K562 (cell line): Measurements from ENCODE around the gene EDEM2. TPM values are rescaled to one million over a fixed set of nuclear protein-coding genes. Genes with fewer than 3 reads are reported as not detected.
"Not testable (repeated sequence)": the region's sequence is repeated elsewhere in the genome, so short reads cannot be mapped to it uniquely, and the experiment has no call there.

Source experiments
- ATAC-seq: fragments of 200-7000 bp; cut with Tn5 transposase; 3 replicates; pipeline ENCODE4 v1.9.1; 2020; ENCODE audit warnings: moderate library complexity
- BruUV-seq: library from RNA; stranded (reverse); fragments of 400-500 nt; replicated peaks from 2 replicates; lab custom pipeline; 2021; lab: Mats Ljungman, UMichigan
- CTCF ChIA-PET: fragments of 300-600 bp; formaldehyde crosslinking; extraction: SDS; loops from one replicate; lab custom pipeline; 2021; ENCODE audit warnings: low intra/inter-chr PET ratio; lab: Yijun Ruan, JAX
- POLR2A ChIA-PET: fragments of 300-600, 350-650 bp; sonication (Branson Sonifier 250); formaldehyde crosslinking; extraction: SDS; loops from one replicate; lab custom pipeline; 2021; ENCODE audit warnings: antibody characterized with exemption, inconsistent platforms; lab: Yijun Ruan, JAX
- DNase-seq, 4 experiments: peaks; one replicate each; pipeline versions ENCODE4 v3.0.0 to v3.0.0-alpha.2; 2011 to 2018; ENCODE audit warnings: low spot score in 3 of 4, mixed read lengths in 3 of 4; ENCODE audit errors: extremely low read depth in 1 of 4
- FAIRE-seq: peaks from 2 replicates; lab custom pipeline; 2011; peaks lifted over from hg19 to GRCh38; lab: Jason Lieb, UNC
- H2AFZ ChIP-seq: 2 replicates; pipeline ENCODE4 v1.6.0; 2011; ENCODE audit warnings: low read depth, low read length, control low read depth, inconsistent platforms
- H3K27ac ChIP-seq: fragments of 200-600 bp; 3 replicates; pipeline ENCODE4 v1.8.0; 2011; ENCODE audit warnings: low read depth, mild to moderate bottlenecking, control low read depth, inconsistent platforms, low read length, moderate library complexity, mixed read lengths; ENCODE audit errors: extremely low read depth
- H3K27me3 ChIP-seq, 2 experiments: fragments of 300-600 bp in 1 of 2; 2 replicates in 1 of 2; 3 replicates in 1 of 2; pipeline versions ENCODE4 v1.6.0 to v1.8.0; 2011; ENCODE audit warnings: inconsistent platforms in 2 of 2, low read length in 2 of 2, mild to moderate bottlenecking in 1 of 2, mixed read lengths in 1 of 2, moderate library complexity in 1 of 2; ENCODE audit not compliant: control insufficient read depth in 2 of 2, insufficient read depth in 2 of 2
- H3K36me3 ChIP-seq: fragments of 300-600 bp; 3 replicates; pipeline ENCODE4 v1.8.0; 2011; ENCODE audit warnings: mild to moderate bottlenecking, low read length, inconsistent platforms; ENCODE audit not compliant: control insufficient read depth, insufficient read depth
- H3K4me1 ChIP-seq, 2 experiments: fragments of 200-600 bp in 1 of 2; replicated peaks in 1 of 2; 2 replicates in 1 of 2; 3 replicates in 1 of 2; pipeline versions ENCODE4 v1.5.1 to v1.8.0; 2011; ENCODE audit warnings: inconsistent platforms in 2 of 2, low read length in 2 of 2, mild to moderate bottlenecking in 1 of 2, mixed read lengths in 1 of 2, moderate library complexity in 1 of 2; ENCODE audit not compliant: control insufficient read depth in 2 of 2, insufficient read depth in 2 of 2
- H3K4me2 ChIP-seq: 2 replicates; pipeline ENCODE4 v1.6.1; 2011; ENCODE audit warnings: low read length, control low read depth, inconsistent platforms, mixed read lengths; ENCODE audit not compliant: insufficient read depth
- H3K4me3 ChIP-seq: fragments of 200-600 bp; sonication (generic), shearing (Covaris generic); 2 replicates; pipeline ENCODE4 v1.5.1; 2016; ENCODE audit warnings: control low read depth, inconsistent platforms
- H3K79me2 ChIP-seq: fragments of 200-600 bp; 3 replicates; pipeline ENCODE4 v1.8.0; 2011; ENCODE audit warnings: low read length, inconsistent platforms; ENCODE audit not compliant: control insufficient read depth, insufficient read depth
- H3K9ac ChIP-seq, 2 experiments: 2 replicates each; pipeline versions ENCODE4 v1.6.0 to v1.6.1; 2011; ENCODE audit warnings: low read depth in 2 of 2, low read length in 2 of 2, control low read depth in 1 of 2, inconsistent platforms in 1 of 2, mild to moderate bottlenecking in 1 of 2, mixed read lengths in 1 of 2; ENCODE audit not compliant: insufficient read depth in 1 of 2
- H3K9me1 ChIP-seq: one replicate; pipeline ENCODE4 v1.6.0; 2011; ENCODE audit warnings: inconsistent platforms, mild to moderate bottlenecking, low read length, moderate library complexity; ENCODE audit not compliant: control insufficient read depth, insufficient read depth
- H3K9me3 ChIP-seq: replicated peaks from 2 replicates; pipeline ENCODE4 v1.5.1; 2011; ENCODE audit warnings: low read depth, low read length, inconsistent platforms; ENCODE audit not compliant: control insufficient read depth, insufficient read depth
- H4K20me1 ChIP-seq: replicated peaks from 2 replicates; pipeline ENCODE4 v1.6.1; 2011; ENCODE audit warnings: low read length, inconsistent platforms, mixed read lengths; ENCODE audit not compliant: control insufficient read depth, insufficient read depth
- ATF3 ChIP-seq, 2 experiments: fragments of 450-650 bp in 1 of 2; sonication (generic) in 1 of 2; formaldehyde crosslinking in 1 of 2; IDR thresholded peaks in 1 of 2; conservative IDR thresholded peaks in 1 of 2; 2 replicates each; pipeline versions ENCODE4 v1.6.1 to v1.8.1; 2016 to 2023; ENCODE audit warnings: mild to moderate bottlenecking in 2 of 2, moderate library complexity in 2 of 2, inconsistent platforms in 1 of 2, missing genetic modification reagents in 1 of 2
- CEBPG ChIP-seq, 3 experiments: fragments of 200-800 bp in 1 of 3; sonication (Bioruptor generic) in 1 of 3; sonication (generic) in 1 of 3; formaldehyde crosslinking in 1 of 3; IDR thresholded peaks in 2 of 3; conservative IDR thresholded peaks in 1 of 3; 2 replicates each; pipeline versions ENCODE4 v1.6.1 to v1.8.0; 2016 to 2022; ENCODE audit warnings: missing compliant biosample characterization in 2 of 3, missing genetic modification characterization in 2 of 3, mild to moderate bottlenecking in 1 of 3, missing genetic modification reagents in 1 of 3
- CSDE1 ChIP-seq, 2 experiments: fragments of 450-650 bp; IDR thresholded peaks; 2 replicates each; pipeline ENCODE4 v1.6.1; 2016; ENCODE audit warnings: mild to moderate bottlenecking in 1 of 2
- CTCFL ChIP-seq: IDR thresholded peaks from 2 replicates; pipeline ENCODE4 v1.6.1; 2011; ENCODE audit warnings: borderline replicate concordance, low read depth, mild to moderate bottlenecking, moderate library complexity, low read length; ENCODE audit not compliant: insufficient read depth, poor library complexity, severe bottlenecking
- IRF1 ChIP-seq: sonication (generic); formaldehyde crosslinking; IDR thresholded peaks from 2 replicates; pipeline ENCODE4 v1.8.0; 2022; ENCODE audit warnings: missing genetic modification reagents, mild to moderate bottlenecking, borderline replicate concordance
- MAX ChIP-seq: sonication (generic); formaldehyde crosslinking; IDR thresholded peaks from 2 replicates; pipeline ENCODE4 v1.9.0; 2022; ENCODE audit warnings: mild to moderate bottlenecking, missing genetic modification reagents
- ZNF311 ChIP-seq: fragments of 250-450 bp; sonication (Bioruptor Pico); IDR thresholded peaks from 2 replicates; pipeline ENCODE4 v1.4.0; 2020; ENCODE audit warnings: mild to moderate bottlenecking, moderate library complexity
- WGBS: fragments of 100-300 bp; shearing (Covaris generic); methylation state at CpG from one replicate; pipeline ENCODE4 v1.1.6; 2016; ENCODE audit warnings: low coverage, mixed read lengths; ENCODE audit not compliant: insufficient coverage; ENCODE audit errors: missing lambda C conversion rate; 5-methylcytosine and 5-hydroxymethylcytosine counted together
- in situ Hi-C: fragments of 300-500 bp; cut with MboI; formaldehyde crosslinking; loops from 4 replicates; pipeline ENCODE4 v1.15.0; 2018; ENCODE audit warnings: inconsistent platforms, mixed read lengths
- intact Hi-C: fragments of 100-400 bp; cut with micrococcal nuclease; formaldehyde crosslinking; loops from 2 replicates; pipeline ENCODE4 v1.14.2; 2022
- polyA plus RNA-seq, 8 experiments: library from polyadenylated mRNA; depleted of rRNA in 4 of 8; stranded (reverse) in 5 of 8; unstranded in 3 of 8; fragments of >200 nt; fragmentation: Nextera tagmentation in 2 of 8; fragmentation: Illumina TruSeq in 1 of 8; extraction: Ambion mirVana in 2 of 8; extraction: Trizol in 1 of 8; gene quantifications; 2 replicates each; pipeline versions ENCODE4 v1.2.1 to v1.2.3, GENCODE V29; 2011 to 2014; ENCODE audit warnings: inconsistent platforms in 1 of 8, missing spikeins in 1 of 8
- total RNA-seq, 7 experiments: library from RNA; depleted of rRNA in 6 of 7; stranded (reverse); fragments of >200 nt in 6 of 7; fragmentation: Illumina TruSeq in 2 of 7; extraction: Trizol in 2 of 7; gene quantifications; 2 replicates each; pipeline versions ENCODE4 v1.2.1 to v1.2.3, GENCODE V29; 2011 to 2021; ENCODE audit warnings: low replicate concordance in 1 of 7

The EDEM2 gene
- total and polyA plus RNA-seq, 9 of the 15 experiments (the other 6 are each of a cell fraction or from before 2014, with no cell fraction given): 6.9 to 11.0 (median 9.7) TPM

GRCh38 chr20:35112276-35112675 is 34.9 kb downstream of the EDEM2 start:
- POLR2A ChIA-PET, DNase-seq, CTCF ChIA-PET, intact Hi-C loops, ATAC-seq, H4K20me1 ChIP-seq, H3K9me3 ChIP-seq, H2AFZ ChIP-seq, H3K9me1 ChIP-seq, in situ Hi-C loops, H3K9ac ChIP-seq, FAIRE-seq, H3K4me2 ChIP-seq, H3K4me3 ChIP-seq, BruUV-seq, H3K27me3 ChIP-seq, H3K79me2 ChIP-seq, H3K27ac ChIP-seq: not testable (repeated sequence)
- 47% methylated on average over 2 of the region's 5 CpGs for WGBS
- H3K36me3 ChIP-seq: peaks cover 18% of the 10 kb centered on the region; the same call in 2 of the 3 replicates
- H3K4me1 ChIP-seq: peaks cover 14 to 16% of the 10 kb centered on the region in 2 experiments

- FAIRE-seq: no peak
- intact Hi-C loops: no loop called here
- CTCF ChIA-PET: no interaction called here
These were observed 35.8 kb downstream of the EDEM2 start for GRCh38 chr20:35111141-35111888.

More at GRCh38 chr20:35111141-35111888, 35.8 kb downstream of the EDEM2 start:
- no TSS peak for BruUV-seq
- ATAC-seq (no peak), DNase-seq (no peak)
- H2AFZ ChIP-seq: no peak overlapping the region
- H3K36me3 ChIP-seq: peaks cover 16% of the 10 kb centered on the region; the same call in 2 of the 3 replicates
- no peak overlapping the region for H3K4me3 ChIP-seq
- no peaks in the 10 kb centered on the region for H3K27me3 ChIP-seq
- H3K79me2 ChIP-seq: no peaks in the 10 kb centered on the region
- H3K4me2 ChIP-seq: no peak overlapping the region
- H4K20me1 ChIP-seq: no peaks in the 10 kb centered on the region
- H3K27ac ChIP-seq: peak overlapping the region; percentile 3; the same call in 1 of the 3 replicates
- H3K9me3 ChIP-seq: no peaks in the 10 kb centered on the region
- WGBS: 55% methylated on average over 4 of the region's 4 CpGs
- 0 out of 2 replicates have a peak, but pooled peaks have one; percentile 24 for TF ChIP-seq ZNF311 (CRISPR knock-in tag)
- TF ChIP-seq IRF1 (CRISPR knock-in tag): no peak
- TF ChIP-seq MAX (CRISPR knock-in tag): no peak
- peak; percentile 58; the same call in 1 of the 2 replicates for TF ChIP-seq ATF3 (IDR thresholded peaks at IDR 0.05)
- TF ChIP-seq ATF3 (CRISPR knock-in tag; conservative IDR thresholded peaks at IDR 0.05): no peak
- TF ChIP-seq CEBPG (CRISPR knock-in tag; IDR thresholded peaks at IDR 0.05): no peak
- peak in 1 of 2 experiments; percentile 74; a peak in 2 of 4 replicates for TF ChIP-seq CEBPG (tag; conservative IDR thresholded peaks at IDR 0.05 in 1 of 2, IDR thresholded peaks at IDR 0.05 in 1 of 2)
- no peak for TF ChIP-seq CTCFL
- TF ChIP-seq CSDE1 (IDR thresholded peaks at IDR 0.05): no peak
- in situ Hi-C loops: no loop called here
- no peaks in the 10 kb centered on the region for H3K9me1 ChIP-seq
- H3K9ac ChIP-seq: no peak overlapping the region
- H3K4me1 ChIP-seq: peaks cover 9 to 13% of the 10 kb centered on the region in 2 experiments; a peak in 4 of 5 replicates
- POLR2A ChIA-PET: interaction anchor here (0.8 kb wide), 1 partner anchor 18 kb away, joined by 3 read pairs; no protein-coding TSS in a partner anchor
